ENCODE data around the gene CUEDC1.
A peak's percentile ranks its signal among the peaks of the same experiment; 100 is the strongest.
"Not testable (repeated sequence)": the region's sequence is repeated elsewhere in the genome, so short reads cannot be mapped to it uniquely, and the experiment has no call there.

The CUEDC1 gene

DNA sequence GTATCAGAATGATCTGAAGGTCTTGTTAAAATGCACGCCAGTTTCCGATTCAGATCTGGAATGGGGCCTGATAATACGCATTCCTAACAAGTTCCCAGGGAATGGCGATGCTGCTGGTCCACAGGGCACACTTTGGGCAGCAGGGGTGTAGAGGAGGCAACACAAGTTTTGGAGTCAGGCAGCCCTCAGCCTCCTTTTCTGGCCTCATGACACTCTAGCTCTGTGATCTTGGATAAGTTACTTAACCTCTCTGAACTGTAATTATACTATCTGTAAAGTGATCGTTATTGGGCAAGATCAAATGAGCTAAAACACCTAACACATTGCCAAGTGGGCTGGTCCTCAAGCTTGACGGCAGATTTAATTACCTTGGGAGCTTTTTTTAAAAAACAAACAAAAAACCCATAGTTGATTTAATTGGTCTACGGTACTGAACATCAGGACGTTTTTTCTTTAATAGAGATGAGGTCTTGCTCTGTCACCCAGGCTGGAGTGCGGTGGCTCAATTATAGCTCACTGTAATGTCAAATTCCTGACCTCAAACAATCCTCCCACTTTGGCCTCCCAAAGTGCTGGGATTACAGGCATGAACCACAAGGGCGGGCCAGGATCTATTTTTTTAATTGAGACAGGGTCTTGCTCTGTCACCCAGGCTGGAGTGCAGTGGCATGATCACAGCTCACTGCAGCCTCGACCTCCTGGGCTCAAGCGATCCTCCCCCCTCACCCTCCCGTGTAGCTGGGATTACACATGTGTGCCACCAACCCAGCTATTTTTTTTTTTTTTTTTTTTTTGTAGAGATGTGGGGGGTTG lies 95.4 kb downstream of the CUEDC1 start:
- no peak for DNase-seq

DNA sequence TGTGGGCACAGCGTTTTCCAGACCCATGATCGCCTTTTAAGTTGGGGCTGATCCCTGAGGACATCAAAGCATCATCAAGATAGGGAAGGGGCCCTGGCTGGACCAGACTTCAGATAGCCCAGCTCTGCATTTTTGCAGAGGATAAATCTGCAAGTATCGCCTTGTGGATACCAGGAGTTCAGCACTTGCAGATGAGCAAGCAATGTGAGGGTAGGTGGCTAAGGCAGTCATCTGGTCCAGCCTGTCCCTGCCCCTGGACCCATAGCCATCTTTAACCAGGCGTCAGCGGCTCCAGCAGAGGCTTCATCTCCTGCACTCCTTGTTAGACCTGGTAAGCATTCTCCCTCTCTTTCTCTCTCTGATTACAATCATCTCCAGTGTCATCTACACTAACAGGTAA lies 96.4 kb downstream of the CUEDC1 start:
- no peak for DNase-seq

DNA sequence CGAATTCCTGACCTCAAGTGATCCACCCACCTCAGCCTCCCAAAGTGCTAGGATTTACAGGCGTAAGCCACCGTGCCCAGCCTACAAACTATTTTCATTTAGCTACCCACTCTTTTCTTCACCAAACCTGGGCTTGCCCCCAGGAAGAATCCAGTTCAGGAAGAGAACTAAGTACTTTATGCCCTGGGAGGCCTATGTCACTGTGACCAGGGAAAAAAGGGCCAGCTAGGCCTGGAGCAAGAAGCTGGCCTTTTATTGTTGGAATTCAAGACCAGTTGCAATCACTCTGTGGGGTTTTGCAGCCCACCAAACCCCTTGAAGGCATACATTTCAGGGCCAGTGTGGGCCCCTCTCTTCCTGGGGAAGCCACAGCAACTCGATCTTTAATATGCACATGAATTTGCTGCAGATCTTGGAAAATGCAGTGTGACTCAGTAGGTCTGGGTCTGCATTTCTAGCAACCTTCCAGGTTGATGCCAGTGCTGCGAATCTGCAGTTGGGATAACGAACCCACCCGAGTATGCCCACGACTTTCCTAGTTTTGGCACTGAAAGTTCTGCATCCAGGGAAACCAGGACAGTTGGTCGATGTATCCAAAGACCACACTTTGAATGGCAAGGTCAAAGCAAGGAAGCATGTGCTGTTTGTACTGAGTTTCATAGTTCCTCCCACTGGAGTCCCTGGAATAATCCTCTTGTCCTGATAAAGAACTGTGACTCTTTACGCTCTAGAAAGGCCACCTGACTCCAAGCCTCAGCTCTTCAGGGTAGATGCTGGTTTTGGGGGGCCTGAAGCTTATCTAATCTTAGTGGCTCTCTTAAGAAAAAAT lies 98.2 kb downstream of the CUEDC1 start:
- DNase-seq = no peak

DNA sequence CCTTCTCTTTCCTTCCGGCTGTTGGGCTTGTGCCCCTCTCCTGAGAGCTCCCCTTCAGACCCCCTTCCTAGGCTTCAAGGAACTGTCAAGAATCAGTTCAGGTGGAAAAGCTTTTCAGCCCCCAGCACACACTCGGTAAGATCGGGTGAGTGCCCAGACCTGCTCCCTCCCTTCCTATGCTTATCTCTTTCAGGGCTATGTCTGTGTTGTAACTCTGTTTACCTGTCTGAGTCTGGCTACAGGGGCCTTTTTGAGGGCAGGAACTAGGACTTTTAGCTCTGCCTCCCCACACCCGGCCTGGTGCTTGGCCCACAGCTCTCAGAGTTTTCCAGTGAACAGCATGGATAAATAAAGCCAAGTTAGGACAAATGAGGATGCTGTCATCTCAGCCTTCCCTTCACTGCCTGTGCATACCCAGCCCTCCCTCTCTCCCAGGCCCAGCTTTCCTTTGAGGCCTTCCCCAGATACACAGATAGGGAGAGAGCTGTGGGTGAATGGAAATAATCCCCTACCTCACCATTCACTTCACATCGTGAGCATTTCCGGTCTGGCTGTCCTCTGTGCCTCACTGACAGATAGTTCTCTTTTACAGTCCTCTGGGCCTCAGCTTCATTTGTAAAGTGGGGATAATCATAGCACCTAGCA lies 99.7 kb downstream of the CUEDC1 start:
- no peak for DNase-seq

DNA sequence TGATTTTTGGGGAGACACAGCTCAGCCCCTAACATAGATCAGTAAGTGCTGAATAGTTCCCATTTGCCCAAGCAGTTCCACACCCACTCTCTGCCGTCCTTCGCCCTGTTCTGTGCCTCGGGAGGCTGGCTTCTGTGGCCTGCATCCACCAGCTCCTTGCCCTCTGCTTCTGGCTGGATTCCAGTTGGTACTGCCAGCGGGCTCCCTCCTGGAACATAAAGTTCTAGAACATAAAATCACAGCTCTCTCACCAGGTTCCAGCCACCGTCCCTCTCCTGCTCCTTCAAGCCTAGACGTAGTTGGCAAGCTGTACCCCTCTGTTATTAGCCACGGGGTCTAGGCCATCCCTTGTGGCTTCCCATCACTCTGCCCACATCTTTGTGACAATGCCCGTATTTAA lies 101.5 kb downstream of the CUEDC1 start:
- no peak for DNase-seq

- DNase-seq = no peak
Measured at GRCh38 chr17:57852955-57853328, 102.3 kb downstream of the CUEDC1 start.

GRCh38 chr17:57852092-57852954 lies 102.9 kb downstream of the CUEDC1 start:
- DNase-seq = no peak

DNA sequence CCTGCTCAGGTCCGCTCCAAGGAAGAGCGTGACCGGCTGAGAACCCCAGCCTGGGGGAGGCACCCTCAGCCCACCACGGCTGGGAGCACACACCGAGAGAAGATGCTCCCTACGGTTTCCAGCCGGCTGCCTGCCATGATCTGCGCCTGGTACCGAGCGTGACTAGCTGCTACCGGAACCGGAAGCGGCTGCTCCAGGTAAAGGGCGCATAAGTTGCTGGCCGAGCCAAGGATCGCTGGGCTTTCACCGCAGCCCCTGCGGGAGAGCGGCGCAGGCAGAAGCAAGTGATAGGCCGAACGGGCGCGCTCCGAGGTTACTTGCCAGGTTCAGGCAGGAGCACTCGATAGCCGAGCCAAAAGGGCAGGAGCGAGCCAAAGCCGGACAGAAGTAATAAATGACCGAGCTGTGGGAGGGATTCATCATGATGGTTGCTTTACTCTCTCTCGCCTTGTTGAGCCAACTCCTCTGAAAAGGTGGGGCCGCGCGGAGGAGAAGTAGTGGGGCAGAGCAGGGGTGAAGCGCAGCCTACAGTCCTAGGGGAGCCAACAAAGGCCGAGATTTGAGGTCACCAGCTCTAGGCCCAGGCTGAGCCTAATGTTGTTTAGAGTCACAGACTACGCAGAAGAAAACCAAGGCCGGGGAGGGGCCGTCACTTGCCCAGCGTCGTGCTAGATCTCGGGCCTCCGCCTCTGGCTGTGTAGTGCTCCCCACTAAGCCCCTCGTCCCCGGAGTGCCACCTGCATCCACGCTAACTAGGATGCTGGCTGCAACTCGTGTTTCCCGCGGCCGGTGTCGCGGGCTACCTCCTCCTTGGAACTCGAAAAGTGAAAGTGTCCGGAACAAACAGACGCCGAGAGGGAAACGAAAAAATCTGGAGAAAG lies 105.1 kb downstream of the CUEDC1 start, which contains the start of gene MRPS23:
TSS of gene MRPS23 (minus strand) at position 171 of the 881 bp plus-strand sequence. CDS start at position 137, 34 bp downstream.
- DNase-seq = peak; percentile 99

- DNase-seq = no peak
Measured at GRCh38 chr17:57849163-57849873, 105.9 kb downstream of the CUEDC1 start.

GRCh38 chr17:57846056-57846945 lies 108.9 kb downstream of the CUEDC1 start:
- DNase-seq = not testable (repeated sequence)

DNA sequence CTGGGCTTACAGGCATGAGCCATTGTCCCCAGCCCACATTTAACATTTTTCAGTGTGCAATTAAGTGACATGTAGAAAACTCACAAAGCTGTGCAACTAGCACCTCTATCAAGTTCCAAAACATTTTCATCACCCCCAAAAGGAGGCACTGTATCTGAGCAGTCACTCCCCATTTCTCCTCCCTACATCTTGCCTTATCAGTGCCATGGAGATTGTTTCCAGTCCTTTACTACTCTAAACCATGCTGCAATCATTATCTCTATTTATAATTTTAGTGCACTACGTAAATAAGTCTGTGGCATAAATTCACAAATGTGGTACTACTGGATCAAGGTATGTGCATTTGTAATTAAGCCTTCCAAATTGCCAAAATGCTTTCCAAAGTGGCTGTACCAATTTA lies 112.9 kb downstream of the CUEDC1 start:
- DNase-seq = no peak

DNA sequence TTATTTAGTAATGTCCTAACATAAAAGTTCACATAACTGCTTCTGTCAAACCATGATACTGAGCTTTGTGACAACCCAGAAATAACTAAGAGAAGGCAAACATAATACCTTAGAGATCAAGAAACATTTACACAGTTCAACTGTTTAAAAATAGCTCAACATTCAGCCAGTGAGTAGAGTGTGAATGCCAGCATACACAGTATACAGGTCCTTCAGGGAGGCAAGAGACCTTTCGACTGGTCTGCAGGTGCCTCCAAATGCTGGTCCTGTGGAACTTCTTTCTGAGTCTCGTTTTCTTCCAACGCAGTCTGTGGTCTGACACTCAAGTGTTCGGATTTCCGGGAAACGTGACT lies 115.7 kb downstream of the CUEDC1 start:
- no peak for DNase-seq

- no peak for DNase-seq
Measured at GRCh38 chr17:57838857-57839570, 116.2 kb downstream of the CUEDC1 start.

DNA sequence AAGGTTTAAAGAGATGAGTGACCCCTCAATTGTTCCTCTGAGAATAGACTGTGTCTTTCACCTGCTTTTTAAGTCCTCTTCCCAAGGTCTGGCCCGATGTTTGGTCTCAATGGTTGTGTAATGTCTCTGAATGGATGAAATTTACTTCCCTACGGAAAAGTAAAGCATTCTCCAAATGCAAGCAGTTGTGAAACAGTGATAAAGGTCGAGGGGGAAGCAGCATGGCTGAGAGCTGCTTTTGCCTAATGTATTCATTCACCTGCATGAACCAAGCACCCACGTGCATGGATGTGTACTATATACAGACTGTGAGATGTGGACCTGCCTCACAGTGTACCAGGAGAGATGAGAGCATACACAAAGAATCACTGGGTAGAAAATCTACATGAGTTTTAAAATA lies 116.8 kb downstream of the CUEDC1 start:
- DNase-seq = no peak

DNA sequence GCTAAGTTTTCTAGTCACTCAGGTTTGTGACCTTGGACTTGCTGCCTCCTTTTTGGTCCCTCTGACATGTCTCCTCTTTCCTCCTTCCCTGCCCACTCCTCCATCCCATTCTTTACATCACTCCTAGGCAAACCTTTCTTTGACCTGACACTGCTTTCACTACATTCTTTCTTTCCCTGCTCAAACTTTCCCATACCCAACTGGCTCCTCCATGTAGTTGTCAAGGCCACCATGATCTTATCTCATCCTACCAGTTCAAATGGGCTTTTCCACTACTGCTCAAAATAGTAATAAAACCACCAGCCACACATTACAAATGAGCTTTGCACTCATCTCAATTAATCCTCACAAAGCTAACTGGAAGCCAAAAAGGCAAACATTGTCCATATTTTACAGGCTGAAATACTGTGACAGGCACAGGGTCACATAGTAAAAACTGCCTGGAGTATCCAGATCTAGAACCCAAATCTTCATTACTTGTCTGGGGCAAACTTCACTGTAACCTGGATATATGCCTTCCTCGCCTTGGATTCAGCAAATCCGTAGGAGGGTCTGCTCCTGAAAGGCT lies 119.8 kb downstream of the CUEDC1 start:
- no peak for DNase-seq

DNA sequence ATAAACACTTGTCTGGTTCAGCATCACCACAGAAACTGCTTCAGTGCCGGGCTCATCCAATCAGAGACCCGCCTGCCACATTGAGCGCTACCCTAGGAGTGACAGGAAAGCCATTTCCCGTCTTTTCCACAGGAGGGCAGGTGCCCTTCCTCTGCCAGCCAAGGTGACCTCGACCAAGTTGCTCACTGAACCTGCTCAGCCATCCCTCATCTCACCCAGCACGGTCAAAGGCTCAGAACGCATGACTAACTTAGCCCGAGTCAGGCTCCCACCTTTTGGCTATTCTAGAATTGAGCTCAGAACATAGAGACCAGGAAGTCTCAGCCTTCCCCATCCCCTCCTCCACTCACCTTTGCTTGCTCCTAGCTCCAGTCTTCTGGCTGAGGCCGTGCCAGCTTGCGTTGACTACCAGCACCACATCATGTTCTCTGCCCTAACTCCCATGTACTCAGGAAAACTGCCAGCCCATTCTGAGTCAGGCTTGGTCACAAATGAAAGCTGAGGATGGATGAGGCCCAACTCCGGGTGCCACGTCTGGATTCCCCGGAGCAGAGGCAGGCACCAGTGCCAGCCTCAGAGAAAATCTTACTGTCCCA lies 121.0 kb downstream of the CUEDC1 start:
- no peak for DNase-seq

DNA sequence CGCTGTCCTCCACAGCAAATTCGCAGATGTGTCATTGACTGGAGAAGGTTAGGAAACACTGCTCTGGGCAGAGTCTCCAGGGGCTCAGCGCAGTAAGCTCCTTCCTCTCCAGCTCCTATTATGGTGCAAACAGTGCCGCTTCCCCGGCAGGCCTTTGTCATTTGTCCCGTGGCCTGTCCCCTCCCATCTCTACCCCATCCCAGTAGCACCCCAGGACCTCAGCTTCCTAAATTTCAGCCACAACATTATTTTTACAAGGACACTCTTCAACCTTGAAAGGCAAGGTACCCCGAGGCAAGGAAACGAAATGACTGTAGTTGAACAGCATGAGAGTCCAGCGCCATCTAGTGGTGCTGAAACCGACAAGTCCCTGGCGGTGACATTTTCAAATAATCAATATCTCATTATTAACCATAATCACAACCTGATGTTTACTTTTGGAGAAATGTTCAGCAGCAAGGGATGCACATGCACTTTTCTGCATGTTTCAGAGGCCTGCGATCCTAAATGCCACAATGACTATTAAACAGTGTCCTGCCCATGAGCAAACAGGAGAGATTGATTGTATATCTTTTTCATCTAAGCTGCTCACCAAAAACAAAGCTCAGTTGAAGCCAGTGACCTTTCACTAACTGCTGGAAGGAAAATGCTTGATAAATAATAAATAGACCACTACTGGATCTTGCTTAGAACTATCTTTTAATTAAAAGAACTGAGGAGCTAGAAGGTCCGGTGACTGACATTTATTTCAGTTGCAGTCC lies 121.9 kb downstream of the CUEDC1 start:
- peak; percentile 72 for DNase-seq
